GM12878 (cell line): ENCODE results near the gene AURKA. TPM values are rescaled to one million over a fixed set of nuclear protein-coding genes. Genes with fewer than 3 reads are reported as not detected.

Experiments
- MEF2A ChIP-seq: IDR thresholded peaks from 2 replicates; pipeline ENCODE4 v1.6.1; 2011; ENCODE audit warnings: low read depth, mild to moderate bottlenecking, low read length, moderate library complexity; ENCODE audit not compliant: insufficient read depth
- NR2C1 ChIP-seq: fragments of 450-650 bp; IDR thresholded peaks from 2 replicates; pipeline ENCODE4 v1.6.1; 2017; ENCODE audit warnings: antibody characterized with exemption, mild to moderate bottlenecking, moderate library complexity
- RAD51 ChIP-seq: fragments of 450-650 bp; IDR thresholded peaks from 2 replicates; pipeline ENCODE4 v1.6.1; 2016; ENCODE audit warnings: moderate library complexity, mild to moderate bottlenecking, inconsistent platforms
- SUPT20H ChIP-seq: IDR thresholded peaks from 2 replicates; pipeline ENCODE4 v1.6.1; 2011; ENCODE audit warnings: low read depth, mild to moderate bottlenecking, low read length, moderate library complexity, borderline replicate concordance; ENCODE audit not compliant: control insufficient read depth
- polyA plus RNA-seq, 11 experiments: library from polyadenylated mRNA; depleted of rRNA in 4 of 11; unstranded in 6 of 11; stranded (reverse) in 5 of 11; fragments of >200 nt; fragmentation: Nextera tagmentation in 4 of 11; fragmentation: Illumina TruSeq in 1 of 11; extraction: Ambion mirVana in 4 of 11; extraction: Trizol in 1 of 11; gene quantifications; 1 replicate in 1 of 11; 2 replicates in 10 of 11; pipeline versions ENCODE4 v1.2.1 to v1.2.3, GENCODE V29; 2011 to 2016; ENCODE audit warnings: inconsistent platforms in 2 of 11, missing spikeins in 2 of 11, low read depth in 1 of 11
- total RNA-seq, 4 experiments: library from RNA; depleted of rRNA in 3 of 4; stranded (reverse); fragments of >200 nt in 3 of 4; fragmentation: Illumina TruSeq in 1 of 4; extraction: Trizol in 1 of 4; gene quantifications; 2 replicates each; pipeline versions ENCODE4 v1.2.1 to v1.2.3, GENCODE V29; 2013 to 2021
- TF ChIP-seq, protein P1 (sequence below): IDR thresholded peaks from 2 replicates; pipeline ENCODE4 v1.6.1; 2011; ENCODE audit warnings: mild to moderate bottlenecking, low read depth, low read length, moderate library complexity; ENCODE audit not compliant: insufficient replicate concordance
- TF ChIP-seq, protein P2 (sequence below): IDR thresholded peaks from 2 replicates; pipeline ENCODE4 v1.6.1; 2012; ENCODE audit warnings: low read depth, low read length, improper control_type of control experiment
- TF ChIP-seq, protein P3 (sequence below): fragments of 450-650 bp; conservative IDR thresholded peaks from 2 replicates; pipeline ENCODE4 v1.6.1; 2017; ENCODE audit warnings: mild to moderate bottlenecking, moderate library complexity
- TF ChIP-seq, protein P4 (sequence below): fragments of 450-650 bp; IDR thresholded peaks from 2 replicates; pipeline ENCODE4 v1.6.1; 2017; ENCODE audit warnings: borderline replicate concordance
- TF ChIP-seq, protein P5 (sequence below): fragments of 450-650 bp; IDR thresholded peaks from 2 replicates; pipeline ENCODE4 v1.6.1; 2016; ENCODE audit warnings: mild to moderate bottlenecking, moderate library complexity, borderline replicate concordance
- TF ChIP-seq, protein P6 (sequence below): fragments of 450-650 bp; formaldehyde crosslinking; IDR thresholded peaks from 2 replicates; pipeline ENCODE4 v1.4.0; 2022; ENCODE audit warnings: mild to moderate bottlenecking, moderate library complexity
- TF ChIP-seq, protein P7 (sequence below): fragments of 450-650 bp; IDR thresholded peaks from 2 replicates; pipeline ENCODE4 v1.6.1; 2017; ENCODE audit warnings: low read depth, mild to moderate bottlenecking, moderate library complexity

Gene AURKA
- total and polyA plus RNA-seq, 10 of the 15 experiments (the other 5 are each of a cell fraction or from before 2014, with no cell fraction given) = 57.3 to 122 (median 73.4) TPM

DNA sequence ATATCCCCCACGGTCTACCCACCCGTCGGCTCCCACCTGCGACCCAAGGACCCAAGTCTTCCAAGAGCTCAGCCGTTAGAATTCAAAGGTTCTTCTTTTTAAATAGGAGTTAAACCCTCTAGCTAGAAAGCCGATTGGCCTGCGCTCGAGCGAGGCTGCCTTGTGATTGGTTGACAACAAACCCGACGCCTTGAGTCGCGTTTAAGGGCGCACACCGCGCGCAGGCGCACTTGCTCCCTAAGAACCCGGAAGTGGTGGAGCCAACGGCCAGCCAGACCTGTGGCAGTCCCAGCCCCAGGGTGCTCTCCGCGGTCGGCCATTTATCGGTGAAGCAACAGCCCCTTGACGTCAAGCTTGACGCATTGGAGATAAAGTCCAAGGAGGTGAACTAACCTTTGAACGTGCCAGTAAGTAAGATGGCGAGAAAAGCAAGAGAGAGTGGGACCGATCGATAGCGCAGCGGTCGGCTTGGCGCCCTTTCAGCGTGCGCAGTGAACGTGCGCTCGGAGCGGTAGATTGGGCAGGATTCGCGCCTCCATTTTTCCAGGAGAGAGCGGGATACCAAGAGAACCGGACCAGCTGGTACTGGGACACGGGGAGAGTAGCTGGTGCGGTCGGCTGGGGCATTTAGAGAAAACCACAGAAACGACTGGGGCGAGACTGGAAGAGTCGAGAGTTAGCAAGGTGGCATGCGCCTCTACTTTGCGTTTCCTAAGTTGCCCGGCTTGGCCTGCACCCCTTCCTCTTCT is at the start of gene AURKA, which contains the start of gene CSTF1 (continued):
- TF ChIP-seq, protein P1, sequence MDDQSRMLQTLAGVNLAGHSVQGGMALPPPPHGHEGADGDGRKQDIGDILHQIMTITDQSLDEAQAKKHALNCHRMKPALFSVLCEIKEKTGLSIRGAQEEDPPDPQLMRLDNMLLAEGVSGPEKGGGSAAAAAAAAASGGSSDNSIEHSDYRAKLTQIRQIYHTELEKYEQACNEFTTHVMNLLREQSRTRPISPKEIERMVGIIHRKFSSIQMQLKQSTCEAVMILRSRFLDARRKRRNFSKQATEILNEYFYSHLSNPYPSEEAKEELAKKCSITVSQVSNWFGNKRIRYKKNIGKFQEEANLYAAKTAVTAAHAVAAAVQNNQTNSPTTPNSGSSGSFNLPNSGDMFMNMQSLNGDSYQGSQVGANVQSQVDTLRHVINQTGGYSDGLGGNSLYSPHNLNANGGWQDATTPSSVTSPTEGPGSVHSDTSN = no peak
- TF ChIP-seq, protein P2, sequence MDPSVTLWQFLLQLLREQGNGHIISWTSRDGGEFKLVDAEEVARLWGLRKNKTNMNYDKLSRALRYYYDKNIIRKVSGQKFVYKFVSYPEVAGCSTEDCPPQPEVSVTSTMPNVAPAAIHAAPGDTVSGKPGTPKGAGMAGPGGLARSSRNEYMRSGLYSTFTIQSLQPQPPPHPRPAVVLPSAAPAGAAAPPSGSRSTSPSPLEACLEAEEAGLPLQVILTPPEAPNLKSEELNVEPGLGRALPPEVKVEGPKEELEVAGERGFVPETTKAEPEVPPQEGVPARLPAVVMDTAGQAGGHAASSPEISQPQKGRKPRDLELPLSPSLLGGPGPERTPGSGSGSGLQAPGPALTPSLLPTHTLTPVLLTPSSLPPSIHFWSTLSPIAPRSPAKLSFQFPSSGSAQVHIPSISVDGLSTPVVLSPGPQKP = peak; percentile 56; the same call in 1 of the 2 replicates
- TF ChIP-seq NR2C1 (peak; percentile 86), MEF2A (no peak), SUPT20H (no peak), RAD51 (peak; percentile 61)
- TF ChIP-seq, protein P3, sequence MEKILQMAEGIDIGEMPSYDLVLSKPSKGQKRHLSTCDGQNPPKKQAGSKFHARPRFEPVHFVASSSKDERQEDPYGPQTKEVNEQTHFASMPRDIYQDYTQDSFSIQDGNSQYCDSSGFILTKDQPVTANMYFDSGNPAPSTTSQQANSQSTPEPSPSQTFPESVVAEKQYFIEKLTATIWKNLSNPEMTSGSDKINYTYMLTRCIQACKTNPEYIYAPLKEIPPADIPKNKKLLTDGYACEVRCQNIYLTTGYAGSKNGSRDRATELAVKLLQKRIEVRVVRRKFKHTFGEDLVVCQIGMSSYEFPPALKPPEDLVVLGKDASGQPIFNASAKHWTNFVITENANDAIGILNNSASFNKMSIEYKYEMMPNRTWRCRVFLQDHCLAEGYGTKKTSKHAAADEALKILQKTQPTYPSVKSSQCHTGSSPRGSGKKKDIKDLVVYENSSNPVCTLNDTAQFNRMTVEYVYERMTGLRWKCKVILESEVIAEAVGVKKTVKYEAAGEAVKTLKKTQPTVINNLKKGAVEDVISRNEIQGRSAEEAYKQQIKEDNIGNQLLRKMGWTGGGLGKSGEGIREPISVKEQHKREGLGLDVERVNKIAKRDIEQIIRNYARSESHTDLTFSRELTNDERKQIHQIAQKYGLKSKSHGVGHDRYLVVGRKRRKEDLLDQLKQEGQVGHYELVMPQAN = peak; percentile 99
- TF ChIP-seq, protein P4, sequence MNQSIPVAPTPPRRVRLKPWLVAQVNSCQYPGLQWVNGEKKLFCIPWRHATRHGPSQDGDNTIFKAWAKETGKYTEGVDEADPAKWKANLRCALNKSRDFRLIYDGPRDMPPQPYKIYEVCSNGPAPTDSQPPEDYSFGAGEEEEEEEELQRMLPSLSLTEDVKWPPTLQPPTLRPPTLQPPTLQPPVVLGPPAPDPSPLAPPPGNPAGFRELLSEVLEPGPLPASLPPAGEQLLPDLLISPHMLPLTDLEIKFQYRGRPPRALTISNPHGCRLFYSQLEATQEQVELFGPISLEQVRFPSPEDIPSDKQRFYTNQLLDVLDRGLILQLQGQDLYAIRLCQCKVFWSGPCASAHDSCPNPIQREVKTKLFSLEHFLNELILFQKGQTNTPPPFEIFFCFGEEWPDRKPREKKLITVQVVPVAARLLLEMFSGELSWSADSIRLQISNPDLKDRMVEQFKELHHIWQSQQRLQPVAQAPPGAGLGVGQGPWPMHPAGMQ = no peak
- TF ChIP-seq, protein P5, sequence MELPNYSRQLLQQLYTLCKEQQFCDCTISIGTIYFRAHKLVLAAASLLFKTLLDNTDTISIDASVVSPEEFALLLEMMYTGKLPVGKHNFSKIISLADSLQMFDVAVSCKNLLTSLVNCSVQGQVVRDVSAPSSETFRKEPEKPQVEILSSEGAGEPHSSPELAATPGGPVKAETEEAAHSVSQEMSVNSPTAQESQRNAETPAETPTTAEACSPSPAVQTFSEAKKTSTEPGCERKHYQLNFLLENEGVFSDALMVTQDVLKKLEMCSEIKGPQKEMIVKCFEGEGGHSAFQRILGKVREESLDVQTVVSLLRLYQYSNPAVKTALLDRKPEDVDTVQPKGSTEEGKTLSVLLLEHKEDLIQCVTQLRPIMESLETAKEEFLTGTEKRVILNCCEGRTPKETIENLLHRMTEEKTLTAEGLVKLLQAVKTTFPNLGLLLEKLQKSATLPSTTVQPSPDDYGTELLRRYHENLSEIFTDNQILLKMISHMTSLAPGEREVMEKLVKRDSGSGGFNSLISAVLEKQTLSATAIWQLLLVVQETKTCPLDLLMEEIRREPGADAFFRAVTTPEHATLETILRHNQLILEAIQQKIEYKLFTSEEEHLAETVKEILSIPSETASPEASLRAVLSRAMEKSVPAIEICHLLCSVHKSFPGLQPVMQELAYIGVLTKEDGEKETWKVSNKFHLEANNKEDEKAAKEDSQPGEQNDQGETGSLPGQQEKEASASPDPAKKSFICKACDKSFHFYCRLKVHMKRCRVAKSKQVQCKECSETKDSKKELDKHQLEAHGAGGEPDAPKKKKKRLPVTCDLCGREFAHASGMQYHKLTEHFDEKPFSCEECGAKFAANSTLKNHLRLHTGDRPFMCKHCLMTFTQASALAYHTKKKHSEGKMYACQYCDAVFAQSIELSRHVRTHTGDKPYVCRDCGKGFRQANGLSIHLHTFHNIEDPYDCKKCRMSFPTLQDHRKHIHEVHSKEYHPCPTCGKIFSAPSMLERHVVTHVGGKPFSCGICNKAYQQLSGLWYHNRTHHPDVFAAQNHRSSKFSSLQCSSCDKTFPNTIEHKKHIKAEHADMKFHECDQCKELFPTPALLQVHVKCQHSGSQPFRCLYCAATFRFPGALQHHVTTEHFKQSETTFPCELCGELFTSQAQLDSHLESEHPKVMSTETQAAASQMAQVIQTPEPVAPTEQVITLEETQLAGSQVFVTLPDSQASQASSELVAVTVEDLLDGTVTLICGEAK = no peak; the same call in 1 of the 2 replicates
- TF ChIP-seq, protein P6, sequence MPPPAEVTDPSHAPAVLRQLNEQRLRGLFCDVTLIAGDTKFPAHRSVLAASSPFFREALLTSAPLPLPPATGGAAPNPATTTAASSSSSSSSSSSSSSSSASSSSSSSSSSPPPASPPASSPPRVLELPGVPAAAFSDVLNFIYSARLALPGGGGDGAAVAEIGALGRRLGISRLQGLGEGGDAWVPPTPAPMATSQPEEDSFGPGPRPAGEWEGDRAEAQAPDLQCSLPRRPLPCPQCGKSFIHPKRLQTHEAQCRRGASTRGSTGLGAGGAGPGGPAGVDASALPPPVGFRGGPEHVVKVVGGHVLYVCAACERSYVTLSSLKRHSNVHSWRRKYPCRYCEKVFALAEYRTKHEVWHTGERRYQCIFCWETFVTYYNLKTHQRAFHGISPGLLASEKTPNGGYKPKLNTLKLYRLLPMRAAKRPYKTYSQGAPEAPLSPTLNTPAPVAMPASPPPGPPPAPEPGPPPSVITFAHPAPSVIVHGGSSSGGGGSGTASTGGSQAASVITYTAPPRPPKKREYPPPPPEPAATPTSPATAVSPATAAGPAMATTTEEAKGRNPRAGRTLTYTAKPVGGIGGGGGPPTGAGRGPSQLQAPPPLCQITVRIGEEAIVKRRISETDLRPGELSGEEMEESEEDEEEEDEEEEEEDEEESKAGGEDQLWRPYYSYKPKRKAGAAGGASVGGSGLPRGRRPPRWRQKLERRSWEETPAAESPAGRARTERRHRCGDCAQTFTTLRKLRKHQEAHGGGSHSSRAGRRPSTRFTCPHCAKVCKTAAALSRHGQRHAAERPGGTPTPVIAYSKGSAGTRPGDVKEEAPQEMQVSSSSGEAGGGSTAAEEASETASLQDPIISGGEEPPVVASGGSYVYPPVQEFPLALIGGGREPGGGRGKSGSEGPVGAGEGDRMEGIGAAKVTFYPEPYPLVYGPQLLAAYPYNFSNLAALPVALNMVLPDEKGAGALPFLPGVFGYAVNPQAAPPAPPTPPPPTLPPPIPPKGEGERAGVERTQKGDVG (CRISPR knock-in tag) = no peak
- TF ChIP-seq, protein P7, sequence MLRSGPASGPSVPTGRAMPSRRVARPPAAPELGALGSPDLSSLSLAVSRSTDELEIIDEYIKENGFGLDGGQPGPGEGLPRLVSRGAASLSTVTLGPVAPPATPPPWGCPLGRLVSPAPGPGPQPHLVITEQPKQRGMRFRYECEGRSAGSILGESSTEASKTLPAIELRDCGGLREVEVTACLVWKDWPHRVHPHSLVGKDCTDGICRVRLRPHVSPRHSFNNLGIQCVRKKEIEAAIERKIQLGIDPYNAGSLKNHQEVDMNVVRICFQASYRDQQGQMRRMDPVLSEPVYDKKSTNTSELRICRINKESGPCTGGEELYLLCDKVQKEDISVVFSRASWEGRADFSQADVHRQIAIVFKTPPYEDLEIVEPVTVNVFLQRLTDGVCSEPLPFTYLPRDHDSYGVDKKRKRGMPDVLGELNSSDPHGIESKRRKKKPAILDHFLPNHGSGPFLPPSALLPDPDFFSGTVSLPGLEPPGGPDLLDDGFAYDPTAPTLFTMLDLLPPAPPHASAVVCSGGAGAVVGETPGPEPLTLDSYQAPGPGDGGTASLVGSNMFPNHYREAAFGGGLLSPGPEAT = peak; percentile 94
